Activated CD4-positive, alpha-beta memory T cell treated with anti-CD3 and anti-CD28 coated beads for 36 hours (primary cell): ENCODE results near the gene CCDC174. TPM values are rescaled to one million over a fixed set of nuclear protein-coding genes. Genes with fewer than 3 reads are reported as not detected.

Source experiments
- CTCF ChIA-PET: fragments of 350-600 bp; sonication (Branson Sonifier 250); formaldehyde crosslinking; loops from one replicate; lab custom pipeline; 2021; ENCODE audit warnings: antibody characterized with exemption, inconsistent platforms; lab: Charles Lee
- POLR2A ChIA-PET: fragments of 350-600 bp; sonication (Branson Sonifier 250); formaldehyde crosslinking; loops from one replicate; lab custom pipeline; 2021; ENCODE audit warnings: antibody characterized with exemption; lab: Charles Lee
- DNase-seq: peaks from one replicate; pipeline ENCODE4 v3.0.0-alpha.2; 2020
- H3K27ac Mint-ChIP-seq: one replicate; pipeline ENCODE4 v1.8.0; 2021; ENCODE audit warnings: mixed read lengths
- H3K27me3 Mint-ChIP-seq: one replicate; pipeline ENCODE4 v1.8.0; 2021; ENCODE audit warnings: mixed read lengths
- H3K36me3 Mint-ChIP-seq: one replicate; pipeline ENCODE4 v1.8.0; 2021; ENCODE audit warnings: mixed read lengths
- H3K4me1 Mint-ChIP-seq: one replicate; pipeline ENCODE4 v1.8.0; 2021; ENCODE audit warnings: low read depth, mixed read lengths
- H3K4me3 Mint-ChIP-seq: one replicate; pipeline ENCODE4 v1.8.0; 2021; ENCODE audit warnings: mild to moderate bottlenecking, mixed read lengths
- H3K9me3 Mint-ChIP-seq: one replicate; pipeline ENCODE4 v1.8.0; 2021; ENCODE audit warnings: mixed read lengths
- intact Hi-C: fragments of 100-400 bp; cut with micrococcal nuclease; formaldehyde crosslinking; loops from one replicate; pipeline ENCODE4 v1.15.1; 2023
- total RNA-seq, 2 experiments: library from RNA; stranded (reverse); gene quantifications; one replicate each; pipeline ENCODE4 v1.2.3, GENCODE V29; 2021

The CCDC174 gene
- total RNA-seq, 2 experiments from 2014 or later, result 16.6 to 18.6 TPM

GRCh38 chr3:14614862-14615261, 36.7 kb upstream of the CCDC174 start:
- no peaks in the 10 kb centered on the region for H3K9me3 Mint-ChIP-seq
- intact Hi-C loops, result no loop called here
- no peaks in the 10 kb centered on the region for H3K4me1 Mint-ChIP-seq
- POLR2A ChIA-PET, result no interaction called here
- no peak overlapping the region for H3K4me3 Mint-ChIP-seq
- no peak for DNase-seq
- H3K27ac Mint-ChIP-seq, result no peak overlapping the region
- CTCF ChIA-PET, result no interaction called here
- peaks cover 26% of the 10 kb centered on the region for H3K27me3 Mint-ChIP-seq
- H3K36me3 Mint-ChIP-seq, result no peaks in the 10 kb centered on the region

GRCh38 chr3:14616606-14617507, 34.7 kb upstream of the CCDC174 start:
- intact Hi-C loops, result no loop called here

GRCh38 chr3:14617508-14618023, 34.0 kb upstream of the CCDC174 start:
- Mint-ChIP-seq H3K36me3 (no peaks in the 10 kb centered on the region), H3K4me1 (no peaks in the 10 kb centered on the region), H3K27ac (no peak overlapping the region), H3K9me3 (no peaks in the 10 kb centered on the region), H3K27me3 (peaks cover 14% of the 10 kb centered on the region), H3K4me3 (no peak overlapping the region)
- ChIA-PET POLR2A (no interaction called here), CTCF (no interaction called here)
- intact Hi-C loops, result no loop called here
- no peak for DNase-seq

More at GRCh38 chr3:14616606-14617507, 34.7 kb upstream of the CCDC174 start:
- H3K4me1 Mint-ChIP-seq, result no peaks in the 10 kb centered on the region
- H3K36me3 Mint-ChIP-seq, result no peaks in the 10 kb centered on the region
- H3K9me3 Mint-ChIP-seq, result no peaks in the 10 kb centered on the region
- no peak for DNase-seq
- POLR2A ChIA-PET, result no interaction called here
- no peak overlapping the region for H3K27ac Mint-ChIP-seq
- H3K27me3 Mint-ChIP-seq, result peaks cover 18% of the 10 kb centered on the region
- H3K4me3 Mint-ChIP-seq, result no peak overlapping the region
- CTCF ChIA-PET, result interaction anchor here (1.0 kb wide), 1 partner anchor 15 kb away, joined by 3 read pairs; no protein-coding TSS in a partner anchor

- Mint-ChIP-seq H3K9me3 (no peaks in the 10 kb centered on the region), H3K27me3 (peaks cover 6% of the 10 kb centered on the region), H3K4me3 (no peak overlapping the region), H3K27ac (no peak overlapping the region), H3K4me1 (no peaks in the 10 kb centered on the region), H3K36me3 (no peaks in the 10 kb centered on the region)
- intact Hi-C loops, result no loop called here
- ChIA-PET CTCF (interaction anchor here (1.3 kb wide), 1 partner anchor 12 kb away, joined by 3 read pairs; no protein-coding TSS in a partner anchor), POLR2A (no interaction called here)
- DNase-seq, result no peak
Measured at GRCh38 chr3:14619605-14620004, 32.0 kb upstream of the CCDC174 start.

- ChIA-PET CTCF (no interaction called here), POLR2A (no interaction called here)
- H3K36me3 Mint-ChIP-seq, result no peaks in the 10 kb centered on the region
- H3K27ac Mint-ChIP-seq, result no peak overlapping the region
- H3K4me1 Mint-ChIP-seq, result no peaks in the 10 kb centered on the region
- intact Hi-C loops, result no loop called here
- no peaks in the 10 kb centered on the region for H3K9me3 Mint-ChIP-seq
- DNase-seq, result no peak
- H3K27me3 Mint-ChIP-seq, result peaks cover 6% of the 10 kb centered on the region
- H3K4me3 Mint-ChIP-seq, result no peak overlapping the region
Measured at GRCh38 chr3:14620512-14620911, 31.1 kb upstream of the CCDC174 start.

- Mint-ChIP-seq H3K27ac (no peak overlapping the region), H3K4me3 (no peak overlapping the region), H3K9me3 (no peaks in the 10 kb centered on the region), H3K36me3 (no peaks in the 10 kb centered on the region), H3K4me1 (no peaks in the 10 kb centered on the region), H3K27me3 (peaks cover 6% of the 10 kb centered on the region)
- CTCF ChIA-PET, result no interaction called here
- intact Hi-C loops, result no loop called here
- POLR2A ChIA-PET, result no interaction called here
- no peak for DNase-seq
Measured at GRCh38 chr3:14621093-14621492, 30.5 kb upstream of the CCDC174 start.

GRCh38 chr3:14622368-14622767, 29.2 kb upstream of the CCDC174 start:
- CTCF ChIA-PET, result no interaction called here
- POLR2A ChIA-PET, result no interaction called here
- intact Hi-C loops, result no loop called here
- Mint-ChIP-seq H3K9me3 (no peaks in the 10 kb centered on the region), H3K27ac (no peak overlapping the region), H3K36me3 (no peaks in the 10 kb centered on the region), H3K27me3 (no peaks in the 10 kb centered on the region), H3K4me3 (no peak overlapping the region), H3K4me1 (no peaks in the 10 kb centered on the region)
- no peak for DNase-seq

GRCh38 chr3:14623569-14624051, 28.0 kb upstream of the CCDC174 start:
- Mint-ChIP-seq H3K36me3 (no peaks in the 10 kb centered on the region), H3K4me3 (no peak overlapping the region), H3K4me1 (no peaks in the 10 kb centered on the region), H3K9me3 (no peaks in the 10 kb centered on the region), H3K27ac (no peak overlapping the region), H3K27me3 (no peaks in the 10 kb centered on the region)
- intact Hi-C loops, result no loop called here
- DNase-seq, result no peak
- ChIA-PET POLR2A (no interaction called here), CTCF (interaction anchor here (1.1 to 1.2 kb wide), 2 partner anchors 9 to 298 kb away, joined by 3 to 5 read pairs; no protein-coding TSS in a partner anchor)

GRCh38 chr3:14624498-14624897, 27.1 kb upstream of the CCDC174 start:
- CTCF ChIA-PET, result no interaction called here
- Mint-ChIP-seq H3K4me1 (no peaks in the 10 kb centered on the region), H3K27ac (no peak overlapping the region), H3K36me3 (no peaks in the 10 kb centered on the region), H3K9me3 (no peaks in the 10 kb centered on the region), H3K27me3 (no peaks in the 10 kb centered on the region), H3K4me3 (no peak overlapping the region)
- DNase-seq, result no peak
- POLR2A ChIA-PET, result no interaction called here
- intact Hi-C loops, result no loop called here

- H3K4me3 Mint-ChIP-seq, result no peak overlapping the region
- DNase-seq, result no peak
- H3K27me3 Mint-ChIP-seq, result no peaks in the 10 kb centered on the region
- no peaks in the 10 kb centered on the region for H3K36me3 Mint-ChIP-seq
- ChIA-PET CTCF (no interaction called here), POLR2A (no interaction called here)
- no peak overlapping the region for H3K27ac Mint-ChIP-seq
- no peaks in the 10 kb centered on the region for H3K9me3 Mint-ChIP-seq
- H3K4me1 Mint-ChIP-seq, result no peaks in the 10 kb centered on the region
- intact Hi-C loops, result no loop called here
Measured at GRCh38 chr3:14625443-14625842, 26.1 kb upstream of the CCDC174 start.

GRCh38 chr3:14627815-14628214, 23.7 kb upstream of the CCDC174 start:
- intact Hi-C loops, result no loop called here
- ChIA-PET POLR2A (no interaction called here), CTCF (no interaction called here)
- H3K36me3 Mint-ChIP-seq, result no peaks in the 10 kb centered on the region
- no peak for DNase-seq
- H3K4me1 Mint-ChIP-seq, result no peaks in the 10 kb centered on the region
- no peaks in the 10 kb centered on the region for H3K27me3 Mint-ChIP-seq
- H3K27ac Mint-ChIP-seq, result no peak overlapping the region
- no peaks in the 10 kb centered on the region for H3K9me3 Mint-ChIP-seq
- H3K4me3 Mint-ChIP-seq, result no peak overlapping the region

GRCh38 chr3:14628406-14628805, 23.2 kb upstream of the CCDC174 start:
- no peak overlapping the region for H3K27ac Mint-ChIP-seq
- no peaks in the 10 kb centered on the region for H3K27me3 Mint-ChIP-seq
- intact Hi-C loops, result no loop called here
- no peak overlapping the region for H3K4me3 Mint-ChIP-seq
- ChIA-PET CTCF (no interaction called here), POLR2A (no interaction called here)
- no peaks in the 10 kb centered on the region for H3K4me1 Mint-ChIP-seq
- DNase-seq, result no peak
- no peaks in the 10 kb centered on the region for H3K36me3 Mint-ChIP-seq
- no peaks in the 10 kb centered on the region for H3K9me3 Mint-ChIP-seq
